GM12891 (cell line): ENCODE data around the gene OVCA2.

Experiments used
- POLR2A ChIP-seq: IDR thresholded peaks from 2 replicates; pipeline ENCODE4 v1.6.1; 2011; ENCODE audit warnings: low read depth, low read length, control low read depth
- POLR2AphosphoS5 ChIP-seq: IDR thresholded peaks from 2 replicates; pipeline ENCODE4 v1.6.1; 2011; ENCODE audit warnings: low read depth, low read length, control low read depth
- SPI1 ChIP-seq: IDR thresholded peaks from 2 replicates; pipeline ENCODE4 v1.6.1; 2011; ENCODE audit warnings: low read depth, low read length, control low read depth

GRCh38 chr17:2035541-2036488, 6.0 kb upstream of the OVCA2 start:
- TF ChIP-seq POLR2AphosphoS5 (no peak), POLR2A (no peak), SPI1 (no peak)
